ENCODE results near the gene TFPI.

Gene TFPI

GRCh38 chr2:187529977-187530721 lies 24.1 kb downstream of the TFPI start:
- H3K4me1 ChIP-seq (ENCODE audit: control insufficient read depth in 1 of 2, insufficient read depth in 1 of 2, low read depth in 1 of 2, low read length in 1 of 2): no peaks in the 10 kb centered on the region
- H3K4me3 ChIP-seq (ENCODE audit: low read depth in 1 of 2, low read length in 1 of 2): no peak overlapping the region
- no peaks in the 10 kb centered on the region for H3K27me3 ChIP-seq
- no peak for TF ChIP-seq CTCF (IDR thresholded peaks at IDR 0.05)
- H3K9me3 ChIP-seq: no peaks in the 10 kb centered on the region
- H3K27ac ChIP-seq: no peak overlapping the region
- H3K36me3 ChIP-seq: no peaks in the 10 kb centered on the region

- H3K4me3 ChIP-seq (ENCODE audit: low read depth in 1 of 2, low read length in 1 of 2): no peak overlapping the region
- no peaks in the 10 kb centered on the region for H3K27me3 ChIP-seq
- no peak overlapping the region for H3K27ac ChIP-seq
- no peaks in the 10 kb centered on the region for H3K9me3 ChIP-seq
- no peak for TF ChIP-seq CTCF (IDR thresholded peaks at IDR 0.05)
- no peaks in the 10 kb centered on the region for H3K4me1 ChIP-seq (ENCODE audit: control insufficient read depth in 1 of 2, insufficient read depth in 1 of 2, low read depth in 1 of 2, low read length in 1 of 2)
- H3K36me3 ChIP-seq: no peaks in the 10 kb centered on the region
These were observed 24.8 kb downstream of the TFPI start for GRCh38 chr2:187529248-187529976.

GRCh38 chr2:187528042-187528441 lies 26.2 kb downstream of the TFPI start:
- no peak for TF ChIP-seq CTCF (IDR thresholded peaks at IDR 0.05)
- H3K9me3 ChIP-seq: no peaks in the 10 kb centered on the region
- H3K4me3 ChIP-seq (ENCODE audit: low read depth in 1 of 2, low read length in 1 of 2): no peak overlapping the region
- no peaks in the 10 kb centered on the region for H3K4me1 ChIP-seq (ENCODE audit: control insufficient read depth in 1 of 2, insufficient read depth in 1 of 2, low read depth in 1 of 2, low read length in 1 of 2)
- no peaks in the 10 kb centered on the region for H3K36me3 ChIP-seq
- H3K27me3 ChIP-seq: no peaks in the 10 kb centered on the region
- H3K27ac ChIP-seq: no peak overlapping the region

- no peaks in the 10 kb centered on the region for H3K27me3 ChIP-seq
- TF ChIP-seq CTCF (IDR thresholded peaks at IDR 0.05): no peak
- no peaks in the 10 kb centered on the region for H3K4me1 ChIP-seq (ENCODE audit: control insufficient read depth in 1 of 2, insufficient read depth in 1 of 2, low read depth in 1 of 2, low read length in 1 of 2)
- H3K4me3 ChIP-seq (ENCODE audit: low read depth in 1 of 2, low read length in 1 of 2): no peak overlapping the region
- H3K9me3 ChIP-seq: no peaks in the 10 kb centered on the region
- H3K27ac ChIP-seq: no peak overlapping the region
- no peaks in the 10 kb centered on the region for H3K36me3 ChIP-seq
These were observed 27.0 kb downstream of the TFPI start for GRCh38 chr2:187527262-187527661.

GRCh38 chr2:187526792-187527191 lies 27.4 kb downstream of the TFPI start:
- Histone ChIP-seq H3K27ac (no peak overlapping the region), H3K4me3 (ENCODE audit: low read depth in 1 of 2, low read length in 1 of 2) (no peak overlapping the region), H3K4me1 (ENCODE audit: control insufficient read depth in 1 of 2, insufficient read depth in 1 of 2, low read depth in 1 of 2, low read length in 1 of 2) (no peaks in the 10 kb centered on the region), H3K9me3 (no peaks in the 10 kb centered on the region), H3K27me3 (no peaks in the 10 kb centered on the region), H3K36me3 (no peaks in the 10 kb centered on the region)
- TF ChIP-seq CTCF (IDR thresholded peaks at IDR 0.05): no peak

Measured in neutrophil (primary cell).